Fibroblast of skin of scalp (primary cell): ENCODE results near the gene NKAIN2. TPM values are rescaled to one million over a fixed set of nuclear protein-coding genes. Genes with fewer than 3 reads are reported as not detected.

Experiments used
- DNase-seq: peaks from one replicate; pipeline ENCODE4 v3.0.0-alpha.2; 2013
- polyA plus RNA-seq, 2 experiments: library from polyadenylated mRNA; unstranded; fragments of 120-200 nt; gene quantifications; one replicate each; pipeline ENCODE4 v1.2.1, GENCODE V29; 2013; ENCODE audit not compliant: insufficient read length in 2 of 2

The NKAIN2 gene
- 0.11 TPM for polyA plus RNA-seq (2013, experiment 1 of 2; ENCODE audit: insufficient read length)
- polyA plus RNA-seq (2013, experiment 2 of 2; ENCODE audit: insufficient read length) = 0.25 TPM

GRCh38 chr6:123803504-123804013, at the start of gene NKAIN2:
NKAIN2 (plus strand) TSS chr6:123803865.
- DNase-seq = no peak

- no peak for DNase-seq
These were observed 44.2 kb upstream of the NKAIN2 start for GRCh38 chr6:123759472-123759871.

- no peak for DNase-seq
These were observed 39.8 kb upstream of the NKAIN2 start for GRCh38 chr6:123763904-123764303.

GRCh38 chr6:123764722-123765121, 38.9 kb upstream of the NKAIN2 start:
- no peak for DNase-seq

- DNase-seq = no peak
These were observed 34.7 kb upstream of the NKAIN2 start for GRCh38 chr6:123768921-123769320.

GRCh38 chr6:123769431-123769830, 34.2 kb upstream of the NKAIN2 start:
- DNase-seq = no peak

GRCh38 chr6:123770247-123770949, 33.3 kb upstream of the NKAIN2 start:
- no peak for DNase-seq

- no peak for DNase-seq
These were observed 32.5 kb upstream of the NKAIN2 start for GRCh38 chr6:123771126-123771525.

- DNase-seq = peak; percentile 13
These were observed 26.1 kb upstream of the NKAIN2 start for GRCh38 chr6:123777563-123777962.

GRCh38 chr6:123780021-123780420, 23.6 kb upstream of the NKAIN2 start:
- no peak for DNase-seq

- no peak for DNase-seq
These were observed 19.3 kb upstream of the NKAIN2 start for GRCh38 chr6:123784330-123784729.

- DNase-seq = no peak
These were observed 18.6 kb upstream of the NKAIN2 start for GRCh38 chr6:123785039-123785438.

- no peak for DNase-seq
These were observed 15.3 kb upstream of the NKAIN2 start for GRCh38 chr6:123788319-123788718.

GRCh38 chr6:123794190-123794589, 9.5 kb upstream of the NKAIN2 start:
- DNase-seq = no peak

GRCh38 chr6:123794799-123795198, 8.9 kb upstream of the NKAIN2 start:
- DNase-seq = no peak

- no peak for DNase-seq
These were observed 2.6 kb upstream of the NKAIN2 start for GRCh38 chr6:123801067-123801466.

GRCh38 chr6:123802351-123802696, 1.3 kb upstream of the NKAIN2 start:
- DNase-seq = no peak

GRCh38 chr6:123802697-123803503, 765 bp upstream of the NKAIN2 start:
- DNase-seq = peak; percentile 71

GRCh38 chr6:123804014-123804786, 535 bp downstream of the NKAIN2 start:
- no peak for DNase-seq

GRCh38 chr6:123804787-123805540, 1.3 kb downstream of the NKAIN2 start:
- no peak for DNase-seq

- no peak for DNase-seq
These were observed 2.3 kb downstream of the NKAIN2 start for GRCh38 chr6:123805921-123806320.

GRCh38 chr6:123806561-123806960, 2.9 kb downstream of the NKAIN2 start:
- no peak for DNase-seq
